Neural progenitor cell (in vitro differentiated cells): Measurements from ENCODE around the gene CACNA1D. TPM values are rescaled to one million over a fixed set of nuclear protein-coding genes. Genes with fewer than 3 reads are reported as not detected.

Experiments
- DNase-seq: peaks from one replicate; pipeline ENCODE4 v3.0.0-alpha.2; 2016; ENCODE audit warnings: low spot score
- H2AFZ ChIP-seq: fragments of 200-600 bp; sonication (generic); replicated peaks from 2 replicates; pipeline ENCODE4 v1.6.1; 2016; ENCODE audit warnings: antibody characterized with exemption
- H3F3A ChIP-seq: fragments of 200-600 bp; sonication (generic); 2 replicates; pipeline ENCODE4 v1.6.1; 2016; ENCODE audit warnings: antibody characterized with exemption, low read depth
- H3K27ac ChIP-seq: fragments of 200-600 bp; sonication (generic); 2 replicates; pipeline ENCODE4 v1.5.1; 2016; ENCODE audit warnings: mild to moderate bottlenecking
- H3K27me3 ChIP-seq: fragments of 200-600 bp; sonication (generic); 2 replicates; pipeline ENCODE4 v1.6.1; 2016; ENCODE audit warnings: mild to moderate bottlenecking, moderate library complexity
- H3K36me3 ChIP-seq: fragments of 200-600 bp; sonication (generic); 2 replicates; pipeline ENCODE4 v1.5.1; 2016
- H3K4me1 ChIP-seq: fragments of 200-600 bp; sonication (generic); 2 replicates; pipeline ENCODE4 v1.6.1; 2016; ENCODE audit warnings: mixed run types
- H3K4me2 ChIP-seq: fragments of 200-600 bp; sonication (generic); 2 replicates; pipeline ENCODE4 v1.6.1; 2016
- H3K4me3 ChIP-seq: fragments of 200-600 bp; sonication (generic); 2 replicates; pipeline ENCODE4 v1.5.1; 2016
- H3K79me2 ChIP-seq: fragments of 200-600 bp; sonication (generic); 2 replicates; pipeline ENCODE4 v1.6.1; 2016; ENCODE audit warnings: low read depth
- H3K9ac ChIP-seq: fragments of 200-600 bp; sonication (generic); 2 replicates; pipeline ENCODE4 v1.6.1; 2016
- H3K9me3 ChIP-seq: fragments of 200-600 bp; sonication (generic); 2 replicates; pipeline ENCODE4 v1.5.1; 2016; ENCODE audit warnings: low read depth
- H4K20me1 ChIP-seq: fragments of 200-600 bp; sonication (generic); 2 replicates; pipeline ENCODE4 v1.6.1; 2016; ENCODE audit warnings: low read depth
- H3K27ac Mint-ChIP-seq: 3 replicates; pipeline ENCODE4 v1.8.0; 2021; ENCODE audit warnings: mixed read lengths
- H3K27me3 Mint-ChIP-seq: 2 replicates; pipeline ENCODE4 v1.8.0; 2022; ENCODE audit warnings: low read depth, mild to moderate bottlenecking, inconsistent platforms, moderate library complexity, mixed read lengths; ENCODE audit not compliant: insufficient read depth
- H3K36me3 Mint-ChIP-seq: 3 replicates; pipeline ENCODE4 v1.8.0; 2021; ENCODE audit warnings: mixed read lengths
- H3K4me1 Mint-ChIP-seq: 3 replicates; pipeline ENCODE4 v1.8.0; 2021; ENCODE audit warnings: mixed read lengths
- H3K4me3 Mint-ChIP-seq: 3 replicates; pipeline ENCODE4 v1.8.0; 2021; ENCODE audit warnings: mild to moderate bottlenecking, moderate library complexity, mixed read lengths
- H3K9me3 Mint-ChIP-seq: 3 replicates; pipeline ENCODE4 v1.8.0; 2020; ENCODE audit warnings: mixed read lengths
- EZH2 ChIP-seq: fragments of 200-600 bp; sonication (generic); IDR thresholded peaks from 2 replicates; pipeline ENCODE4 v1.6.1; 2017; ENCODE audit warnings: antibody characterized with exemption, mild to moderate bottlenecking, moderate library complexity
- EZH2phosphoT487 ChIP-seq: fragments of 200-600 bp; sonication (generic); IDR thresholded peaks from 2 replicates; pipeline ENCODE4 v1.6.1; 2017; ENCODE audit warnings: antibody characterized with exemption
- total RNA-seq: library from RNA; depleted of rRNA; stranded (reverse); fragments of >200 nt; gene quantifications from 2 replicates; pipeline ENCODE4 v1.2.3, GENCODE V29; 2015; ENCODE audit warnings: low replicate concordance
- TF ChIP-seq, protein P1 (sequence below): fragments of 200-600 bp; sonication (generic); IDR thresholded peaks from 2 replicates; pipeline ENCODE4 v1.5.1; 2017; ENCODE audit warnings: antibody characterized with exemption, mild to moderate bottlenecking

CACNA1D gene
- total RNA-seq, 1 donor from 2014 or later: 4.7 TPM

DNA sequence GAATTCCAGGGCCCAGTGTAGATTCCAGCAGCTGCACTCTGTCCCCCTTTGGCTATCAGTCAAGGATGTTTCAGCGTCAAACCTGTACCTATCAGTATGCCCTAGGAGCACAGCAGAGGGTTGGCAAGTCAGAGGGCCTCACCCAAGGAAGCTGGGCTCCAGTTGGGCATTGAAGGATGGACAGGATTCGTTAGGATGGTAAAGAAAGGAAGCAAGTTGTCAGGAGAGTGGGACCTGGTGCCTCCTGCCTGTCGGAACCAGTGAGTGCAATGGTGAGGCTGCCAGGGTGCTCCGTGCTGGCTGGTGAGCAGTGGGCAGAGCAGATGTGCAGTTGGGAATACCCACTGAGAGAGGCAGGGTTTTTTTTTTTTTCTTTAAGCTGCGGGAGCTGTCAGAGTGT, 194.6 kb downstream of the CACNA1D start:
- peaks cover 6% of the 10 kb centered on the region for H3F3A ChIP-seq
- Mint-ChIP-seq H3K36me3 (no peaks in the 10 kb centered on the region), H3K27me3 (peaks cover 3% of the 10 kb centered on the region), H3K9me3 (no peaks in the 10 kb centered on the region), H3K4me3 (no peak overlapping the region), H3K27ac (no peak overlapping the region), H3K4me1 (peaks cover 5% of the 10 kb centered on the region)
- no peak overlapping the region for H3K27ac ChIP-seq
- H4K20me1 ChIP-seq: no peaks in the 10 kb centered on the region
- no peak overlapping the region for H2AFZ ChIP-seq
- no peak overlapping the region for H3K4me2 ChIP-seq
- H3K4me3 ChIP-seq: no peak overlapping the region
- no peak overlapping the region for H3K9ac ChIP-seq
- DNase-seq: no peak
- no peaks in the 10 kb centered on the region for H3K79me2 ChIP-seq
- TF ChIP-seq, protein P1, sequence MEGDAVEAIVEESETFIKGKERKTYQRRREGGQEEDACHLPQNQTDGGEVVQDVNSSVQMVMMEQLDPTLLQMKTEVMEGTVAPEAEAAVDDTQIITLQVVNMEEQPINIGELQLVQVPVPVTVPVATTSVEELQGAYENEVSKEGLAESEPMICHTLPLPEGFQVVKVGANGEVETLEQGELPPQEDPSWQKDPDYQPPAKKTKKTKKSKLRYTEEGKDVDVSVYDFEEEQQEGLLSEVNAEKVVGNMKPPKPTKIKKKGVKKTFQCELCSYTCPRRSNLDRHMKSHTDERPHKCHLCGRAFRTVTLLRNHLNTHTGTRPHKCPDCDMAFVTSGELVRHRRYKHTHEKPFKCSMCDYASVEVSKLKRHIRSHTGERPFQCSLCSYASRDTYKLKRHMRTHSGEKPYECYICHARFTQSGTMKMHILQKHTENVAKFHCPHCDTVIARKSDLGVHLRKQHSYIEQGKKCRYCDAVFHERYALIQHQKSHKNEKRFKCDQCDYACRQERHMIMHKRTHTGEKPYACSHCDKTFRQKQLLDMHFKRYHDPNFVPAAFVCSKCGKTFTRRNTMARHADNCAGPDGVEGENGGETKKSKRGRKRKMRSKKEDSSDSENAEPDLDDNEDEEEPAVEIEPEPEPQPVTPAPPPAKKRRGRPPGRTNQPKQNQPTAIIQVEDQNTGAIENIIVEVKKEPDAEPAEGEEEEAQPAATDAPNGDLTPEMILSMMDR: no peak
- TF ChIP-seq EZH2phosphoT487: no peak
- TF ChIP-seq EZH2: no peak
- H3K4me1 ChIP-seq: peaks cover 7% of the 10 kb centered on the region
- no peaks in the 10 kb centered on the region for H3K36me3 ChIP-seq
- H3K9me3 ChIP-seq: no peaks in the 10 kb centered on the region
- no peaks in the 10 kb centered on the region for H3K27me3 ChIP-seq

DNA sequence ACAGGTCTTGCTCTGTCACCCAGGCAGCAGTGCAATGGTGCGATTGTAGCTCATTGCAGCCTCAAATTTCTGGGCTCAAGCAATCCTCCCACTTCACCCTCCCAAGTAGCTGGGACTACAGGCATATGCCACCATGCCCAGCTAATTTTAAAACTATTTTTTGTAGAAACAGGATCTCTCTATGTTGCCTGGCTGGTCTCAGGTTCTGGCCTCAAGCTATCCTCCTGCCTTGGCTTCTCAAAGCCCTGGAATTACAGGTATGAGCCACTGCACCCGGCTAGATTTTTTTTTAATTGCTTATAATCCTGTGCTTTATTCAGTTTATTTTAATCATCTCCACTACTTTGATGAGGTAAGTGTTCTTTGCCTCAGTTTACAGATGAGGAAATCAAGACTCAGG, 195.3 kb downstream of the CACNA1D start:
- no peak overlapping the region for H3K9ac ChIP-seq
- peaks cover 6% of the 10 kb centered on the region for H3F3A ChIP-seq
- Mint-ChIP-seq H3K27me3 (peaks cover 3% of the 10 kb centered on the region), H3K9me3 (no peaks in the 10 kb centered on the region), H3K4me3 (no peak overlapping the region), H3K36me3 (no peaks in the 10 kb centered on the region), H3K4me1 (peaks cover 5% of the 10 kb centered on the region), H3K27ac (no peak overlapping the region)
- no peak overlapping the region for H2AFZ ChIP-seq
- no peak overlapping the region for H3K27ac ChIP-seq
- no peak for TF ChIP-seq EZH2phosphoT487
- no peak for TF ChIP-seq EZH2
- TF ChIP-seq, protein P1: no peak
- no peaks in the 10 kb centered on the region for H3K36me3 ChIP-seq
- H3K4me1 ChIP-seq: peaks cover 7% of the 10 kb centered on the region
- no peak overlapping the region for H3K4me3 ChIP-seq
- no peaks in the 10 kb centered on the region for H3K79me2 ChIP-seq
- no peaks in the 10 kb centered on the region for H3K9me3 ChIP-seq
- DNase-seq: no peak
- H3K27me3 ChIP-seq: no peaks in the 10 kb centered on the region
- no peak overlapping the region for H3K4me2 ChIP-seq
- H4K20me1 ChIP-seq: no peaks in the 10 kb centered on the region

DNA sequence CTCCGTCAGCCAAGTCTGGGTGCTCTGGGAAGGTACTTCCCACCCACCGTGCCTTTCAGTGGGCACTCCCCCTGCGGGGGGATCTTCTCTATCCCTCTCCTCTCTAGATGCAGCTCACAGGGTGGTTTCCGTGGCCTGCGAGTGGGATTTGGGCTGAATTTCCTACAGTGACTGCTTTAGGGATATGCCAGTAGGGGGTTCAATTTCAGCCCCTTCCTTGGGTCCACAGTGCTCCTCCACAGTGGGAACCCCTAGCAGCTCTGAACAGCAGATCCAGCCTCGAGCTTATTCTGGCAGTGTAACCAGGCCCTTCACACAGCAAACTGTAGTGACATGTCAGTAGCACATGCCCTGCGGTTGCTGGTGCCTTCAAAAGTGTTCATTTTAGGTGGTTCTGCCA, 196.1 kb downstream of the CACNA1D start:
- H3K4me1 ChIP-seq: peaks cover 7% of the 10 kb centered on the region
- TF ChIP-seq, protein P1: no peak
- no peak for TF ChIP-seq EZH2phosphoT487
- no peak for TF ChIP-seq EZH2
- no peaks in the 10 kb centered on the region for H3K79me2 ChIP-seq
- no peak for DNase-seq
- H3K9me3 Mint-ChIP-seq: no peaks in the 10 kb centered on the region
- H3F3A ChIP-seq: peaks cover 6% of the 10 kb centered on the region
- no peak overlapping the region for H3K27ac Mint-ChIP-seq
- no peaks in the 10 kb centered on the region for H3K27me3 ChIP-seq
- no peak overlapping the region for H3K4me2 ChIP-seq
- H2AFZ ChIP-seq: peak overlapping the region; percentile 48
- peaks cover 3% of the 10 kb centered on the region for H3K27me3 Mint-ChIP-seq
- no peak overlapping the region for H3K9ac ChIP-seq
- no peak overlapping the region for H3K27ac ChIP-seq
- peaks cover 5% of the 10 kb centered on the region for H3K4me1 Mint-ChIP-seq
- no peaks in the 10 kb centered on the region for H3K9me3 ChIP-seq
- H3K4me3 Mint-ChIP-seq: no peak overlapping the region
- H3K4me3 ChIP-seq: no peak overlapping the region
- H3K36me3 Mint-ChIP-seq: no peaks in the 10 kb centered on the region
- H3K36me3 ChIP-seq: no peaks in the 10 kb centered on the region
- H4K20me1 ChIP-seq: no peaks in the 10 kb centered on the region
